ENCODE data around the gene SVEP1.

SVEP1 gene

DNA sequence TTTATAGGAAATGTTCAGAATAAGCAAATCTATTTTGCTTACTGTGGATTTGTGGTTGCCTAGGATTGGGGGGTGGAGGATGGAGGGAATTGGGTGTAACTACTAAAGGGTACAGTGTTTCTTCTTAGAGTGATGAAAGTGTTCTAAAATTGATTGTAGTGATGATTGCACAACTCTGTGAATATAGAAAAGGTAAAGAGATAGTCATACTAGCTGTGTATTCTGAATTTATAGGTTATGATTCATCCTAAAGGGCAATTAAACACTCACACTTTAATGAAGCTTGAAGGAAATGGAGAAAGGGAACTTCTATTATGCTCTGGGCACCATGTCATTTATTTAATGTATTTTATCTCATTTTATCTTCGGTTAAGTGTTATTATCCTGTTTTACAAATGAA, 251.8 kb downstream of the SVEP1 start:
- no peak for DNase-seq (ENCODE audit: low read depth in 2 of 2, low spot score in 1 of 2)

DNA sequence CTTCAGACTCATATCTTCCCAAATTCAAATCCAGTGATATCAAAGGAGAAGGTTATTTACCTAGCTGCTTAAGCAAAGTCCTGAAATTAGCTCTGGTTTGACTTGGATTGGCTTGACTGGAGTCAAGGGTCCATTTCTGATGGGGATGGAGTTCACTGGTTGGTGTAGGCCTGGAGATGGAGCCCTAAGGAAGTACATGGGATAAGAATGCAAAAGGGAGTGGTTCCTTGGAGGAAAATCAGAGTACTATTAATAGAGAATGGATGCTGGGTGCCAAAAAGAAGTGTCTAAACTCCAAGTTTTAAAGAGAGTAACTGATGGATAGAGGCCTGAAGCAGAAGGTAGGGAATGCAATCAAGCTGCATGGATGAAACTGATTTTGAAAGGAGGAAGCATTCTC, 255.7 kb downstream of the SVEP1 start:
- DNase-seq (ENCODE audit: low read depth in 2 of 2, low spot score in 1 of 2) = no peak

DNA sequence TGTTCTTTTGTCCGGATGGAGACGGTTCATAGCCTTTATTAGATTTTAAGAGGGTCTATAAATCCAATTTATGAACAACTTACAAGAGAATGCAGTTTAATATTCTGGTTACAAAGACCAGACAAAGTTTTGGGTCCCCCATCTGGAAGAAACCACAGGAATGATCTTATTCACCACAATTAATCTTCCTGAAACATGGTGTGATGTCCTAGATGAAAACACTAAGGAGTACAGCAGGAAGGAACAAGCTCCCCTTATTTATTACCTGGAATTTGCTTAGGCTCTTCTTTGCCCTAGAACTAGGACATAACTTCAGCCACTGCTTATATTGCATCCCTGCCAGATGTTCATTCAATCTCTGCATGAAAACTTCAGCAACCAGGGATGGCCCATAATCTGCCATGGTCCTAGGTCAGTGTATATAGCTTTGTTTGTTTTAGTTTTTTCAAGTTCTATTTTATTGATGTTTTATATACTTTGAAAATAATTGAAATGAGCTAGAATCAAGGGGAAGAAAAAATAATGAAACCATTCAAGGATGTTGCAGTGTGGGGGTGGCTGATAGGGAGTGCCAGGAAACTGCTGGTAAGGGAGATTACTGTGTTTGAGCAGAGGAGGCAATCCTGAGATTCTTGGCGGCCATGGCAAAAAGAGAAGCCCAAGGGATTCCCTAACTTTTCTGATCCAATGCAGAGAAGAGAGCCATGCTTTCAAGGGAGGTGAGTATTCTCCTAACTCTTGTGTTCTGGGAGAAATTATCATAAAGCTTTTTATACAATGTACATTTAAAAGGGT, 258.7 kb downstream of the SVEP1 start:
- DNase-seq (ENCODE audit: low read depth in 2 of 2, low spot score in 1 of 2) = no peak

DNA sequence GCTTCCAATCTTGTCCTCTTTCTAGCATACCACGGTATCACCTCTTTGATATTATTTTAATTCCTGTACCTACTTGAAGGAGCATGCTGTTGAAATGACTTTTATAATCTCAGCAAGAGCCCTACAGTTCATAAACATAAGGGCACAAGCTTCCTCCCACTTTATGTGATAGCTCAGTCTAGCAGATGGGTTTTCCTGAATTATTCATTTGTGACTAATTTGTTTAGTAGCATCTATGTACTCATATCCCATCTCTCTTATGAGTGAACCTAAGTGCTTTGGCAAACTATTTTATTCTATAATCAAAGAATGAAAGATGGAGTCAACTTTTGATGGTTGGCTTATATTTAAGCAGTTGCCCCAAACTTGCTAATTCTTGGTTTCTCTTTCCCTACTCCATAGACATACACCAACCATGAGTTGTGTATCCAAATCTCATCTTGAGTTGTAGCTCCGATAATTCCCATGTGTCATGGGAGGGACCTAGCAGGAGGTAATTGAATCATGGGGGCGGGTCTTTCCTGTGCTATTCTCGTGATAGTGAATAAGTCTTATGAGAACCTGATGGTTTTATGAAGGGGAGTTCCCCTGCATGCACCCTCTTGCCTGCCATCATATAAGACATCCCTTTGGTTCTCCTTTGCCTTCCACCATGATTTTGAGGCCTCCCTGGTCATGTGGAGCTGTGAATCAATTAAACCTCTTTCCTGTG, 259.6 kb downstream of the SVEP1 start:
- no peak for DNase-seq (ENCODE audit: low read depth in 2 of 2, low spot score in 1 of 2)

DNA sequence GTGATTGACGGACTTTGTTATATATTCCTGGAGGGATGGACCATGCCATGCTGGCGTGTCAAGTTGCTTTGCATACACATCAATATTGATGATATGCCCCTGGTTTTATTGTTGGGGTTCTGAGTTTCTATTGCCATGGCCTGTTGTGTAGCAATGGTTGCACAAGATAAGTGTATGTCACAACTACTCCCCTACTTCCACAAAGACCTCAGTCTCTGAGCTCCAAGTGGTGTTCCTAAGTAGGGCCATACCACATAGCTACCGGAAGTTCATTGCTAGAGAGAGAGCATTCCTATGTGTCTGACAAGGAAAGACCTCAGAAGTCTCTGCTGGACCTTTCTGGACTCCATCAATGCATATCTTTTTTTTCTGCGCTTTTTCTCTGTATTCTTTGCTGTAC, 261.6 kb downstream of the SVEP1 start:
- no peak for DNase-seq (ENCODE audit: low read depth in 2 of 2, low spot score in 1 of 2)

DNA sequence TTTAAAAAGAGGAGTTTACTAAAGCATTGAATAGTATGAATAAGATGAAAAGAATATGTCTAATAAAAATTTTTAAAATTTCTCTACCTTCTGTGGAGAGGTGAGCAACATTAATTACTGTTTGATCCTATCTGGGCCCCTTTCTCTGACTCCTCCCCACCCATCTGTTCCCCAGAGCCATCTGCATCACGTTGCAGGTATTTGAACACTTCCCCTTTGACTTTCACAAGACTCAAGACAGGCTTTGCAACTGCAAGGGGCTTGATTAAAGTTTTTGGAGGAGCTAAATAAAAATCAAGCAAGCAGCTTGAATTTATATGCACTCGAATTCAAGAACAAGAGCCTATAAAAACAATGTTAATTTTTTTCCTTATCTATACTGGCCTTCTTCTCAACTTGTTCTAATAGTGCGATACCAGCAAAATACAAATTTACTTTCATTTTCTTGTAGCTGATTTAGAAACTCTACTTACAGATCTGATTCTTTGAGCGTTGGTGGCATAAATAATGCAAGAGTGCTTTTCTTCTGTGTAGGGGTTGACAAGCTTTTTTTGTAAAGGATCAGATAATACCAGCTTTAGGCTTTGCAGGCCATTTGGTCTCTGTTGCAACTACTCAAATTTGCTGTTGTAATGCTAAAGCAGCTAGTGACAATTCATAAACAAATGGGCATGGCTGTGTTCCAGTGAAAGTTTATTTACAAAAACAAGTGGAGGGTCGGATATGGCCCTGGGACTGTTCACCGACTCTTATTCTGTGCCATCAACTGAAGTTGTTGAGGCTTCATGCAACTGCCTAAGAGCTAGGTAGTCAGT, 263.1 kb downstream of the SVEP1 start:
- DNase-seq (ENCODE audit: low read depth in 2 of 2, low spot score in 1 of 2) = no peak
